NCI-H128 (cell line): Measurements from ENCODE around the gene DDX4.
A peak's percentile ranks its signal among the peaks of the same experiment; 100 is the strongest.
"Not testable (repeated sequence)": the region's sequence is repeated elsewhere in the genome, so short reads cannot be mapped to it uniquely, and the experiment has no call there.

Experiments
- DNase-seq: peaks from one replicate; lab custom pipeline; 2025; ENCODE audit not compliant: unreplicated experiment; lab: John Stamatoyannopoulos, UW

Gene DDX4

GRCh38 chr5:55737793-55738192 lies at the start of gene DDX4:
Gene DDX4 (plus strand): TSS chr5:55738061. CDS start chr5:55738964, 903 bp downstream.
- DNase-seq: no peak

- DNase-seq: peak; percentile 4
Measured at GRCh38 chr5:55691265-55692105, 46.4 kb upstream of the DDX4 start.

DNA sequence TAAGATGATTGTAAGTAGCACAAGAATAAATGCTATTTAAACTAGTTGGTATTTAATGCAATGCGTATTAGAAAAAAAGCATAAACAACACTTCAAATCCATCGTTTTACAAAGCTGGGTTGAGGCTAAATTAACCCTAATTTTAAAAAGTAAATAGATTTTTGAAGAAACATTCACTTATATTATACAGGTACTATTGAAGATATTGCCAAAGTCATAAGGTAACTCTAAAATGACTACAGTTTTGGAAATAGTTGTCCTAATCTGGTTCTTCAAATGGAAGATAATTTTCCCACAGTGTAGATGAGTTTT lies 45.8 kb upstream of the DDX4 start:
- DNase-seq: no peak

GRCh38 chr5:55692509-55692908 lies 45.4 kb upstream of the DDX4 start:
- no peak for DNase-seq

DNA sequence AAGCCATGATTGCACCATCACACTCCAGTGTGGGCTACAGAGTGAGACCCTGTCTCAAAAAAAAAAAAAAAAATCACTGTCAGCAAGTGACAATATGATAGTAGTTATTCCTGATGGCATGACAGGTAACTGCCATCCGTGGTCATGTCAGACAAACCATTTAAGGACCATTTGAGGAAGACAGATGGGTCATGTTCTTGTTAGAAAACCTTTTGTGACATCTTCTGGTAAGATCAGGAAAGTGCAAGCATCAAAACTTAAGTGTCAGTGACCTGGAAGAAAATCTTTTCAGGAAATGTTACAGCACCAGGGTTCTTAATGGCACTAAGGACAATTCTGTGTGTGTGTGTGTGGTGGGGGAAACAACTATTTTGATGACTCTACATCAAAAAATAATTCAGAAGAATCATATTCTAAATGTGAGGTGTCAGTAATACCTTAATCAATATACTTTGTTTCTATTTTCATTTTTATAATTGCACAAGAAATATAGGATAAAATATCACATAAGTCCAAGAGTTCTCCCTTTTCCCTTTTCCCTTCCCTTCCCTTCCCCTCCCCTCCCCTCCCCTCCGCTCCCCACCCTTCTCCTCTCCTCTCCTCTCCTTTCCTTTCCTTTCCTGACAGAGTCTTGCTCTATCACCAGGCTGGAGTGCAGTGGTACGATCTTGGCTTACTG lies 43.6 kb upstream of the DDX4 start:
- no peak for DNase-seq

DNA sequence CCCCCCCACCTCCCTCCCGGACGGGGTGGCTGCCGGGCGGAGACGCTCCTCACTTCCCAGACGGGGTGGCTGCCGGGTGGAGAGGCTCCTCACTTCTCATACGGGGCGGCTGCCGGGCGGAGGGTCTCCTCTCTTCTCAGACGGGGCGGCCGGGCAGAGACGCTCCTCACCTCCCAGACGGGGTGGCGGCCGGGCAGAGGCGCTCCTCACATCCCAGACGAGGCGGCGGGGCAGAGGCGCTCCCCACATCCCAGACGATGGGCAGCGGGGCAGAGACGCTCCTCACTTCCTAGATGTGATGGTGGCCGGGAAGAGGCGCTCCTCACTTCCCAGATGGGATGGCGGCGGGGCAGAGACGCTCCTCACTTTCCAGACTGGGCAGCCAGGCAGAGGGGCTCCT lies 41.2 kb upstream of the DDX4 start:
- not testable (repeated sequence) for DNase-seq

DNA sequence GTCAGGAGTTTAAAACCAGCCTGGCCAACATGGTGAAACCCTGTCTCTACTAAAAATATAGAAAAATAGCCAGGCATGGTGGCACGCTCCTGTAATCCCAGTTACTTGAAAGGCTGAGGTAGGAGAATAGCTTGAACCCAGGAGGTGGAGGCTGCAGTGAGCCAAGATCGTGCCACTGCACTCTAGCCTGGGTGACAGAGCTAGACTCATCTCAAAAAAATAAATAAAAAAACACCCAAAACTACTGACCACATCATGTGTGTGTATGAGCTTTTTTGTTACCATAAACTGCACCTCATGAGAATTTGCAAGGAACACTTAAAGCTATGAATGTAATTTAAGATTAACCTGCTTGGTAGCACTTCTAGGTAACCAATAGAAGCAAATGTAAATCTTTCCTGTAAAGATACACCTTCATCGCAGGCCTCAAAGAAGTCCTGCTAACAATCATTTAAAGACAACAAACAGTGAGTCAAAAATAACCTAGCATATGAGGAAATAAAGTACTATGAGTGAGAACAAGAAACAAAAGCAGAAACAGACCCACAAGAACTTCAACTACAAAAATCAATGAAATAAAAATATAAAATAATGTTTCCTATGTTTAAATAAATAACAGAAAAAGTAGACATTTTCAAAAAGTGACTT lies 38.7 kb upstream of the DDX4 start:
- no peak for DNase-seq

DNA sequence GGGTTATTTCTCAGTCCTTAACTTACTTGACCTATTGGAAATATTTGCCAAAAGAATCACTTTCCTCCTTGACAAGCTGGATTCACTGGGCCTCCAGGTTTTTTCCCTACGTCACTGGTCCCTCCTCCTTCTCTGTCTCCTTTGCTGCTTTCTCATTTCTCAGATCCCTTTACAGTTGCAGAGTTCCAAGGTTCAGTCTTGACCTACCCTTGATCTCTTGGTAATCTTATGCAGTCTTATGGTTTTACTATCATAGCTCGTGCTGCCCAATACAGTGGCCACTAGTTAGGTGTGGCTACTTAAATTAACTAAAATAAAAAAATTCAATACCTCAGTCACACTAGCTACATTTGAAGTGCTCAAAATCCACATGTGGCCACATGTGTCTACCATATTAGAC lies 37.1 kb upstream of the DDX4 start:
- DNase-seq: no peak

DNA sequence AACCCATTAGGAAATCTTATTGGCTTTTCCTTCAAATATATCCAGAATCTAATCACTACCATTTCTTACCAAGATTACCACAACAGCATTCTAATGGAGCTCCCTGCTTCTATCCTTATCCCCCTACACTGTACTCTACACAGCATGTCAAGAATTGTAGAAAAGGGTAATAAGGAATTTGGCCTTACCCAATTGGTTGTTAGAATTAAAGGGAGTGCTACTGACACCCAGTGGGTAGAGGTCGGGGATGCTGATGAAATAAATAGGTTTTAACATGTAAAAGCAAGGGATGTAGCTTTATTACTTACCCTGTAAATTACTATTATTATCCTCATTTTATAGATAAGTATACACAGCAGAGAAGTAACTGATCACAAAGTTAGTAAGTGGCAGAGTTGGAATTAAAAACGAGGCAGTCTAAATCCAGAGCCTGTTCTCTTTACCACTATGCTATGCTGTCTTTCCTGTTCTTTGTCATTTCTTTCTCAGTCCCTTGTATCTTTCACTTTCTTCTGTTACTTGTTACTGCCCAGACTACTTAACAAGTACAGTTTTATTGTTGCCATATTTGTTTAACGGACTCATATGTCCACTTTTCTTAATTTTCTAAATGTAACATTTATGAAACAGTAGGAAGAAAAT lies 36.3 kb upstream of the DDX4 start:
- no peak for DNase-seq

DNA sequence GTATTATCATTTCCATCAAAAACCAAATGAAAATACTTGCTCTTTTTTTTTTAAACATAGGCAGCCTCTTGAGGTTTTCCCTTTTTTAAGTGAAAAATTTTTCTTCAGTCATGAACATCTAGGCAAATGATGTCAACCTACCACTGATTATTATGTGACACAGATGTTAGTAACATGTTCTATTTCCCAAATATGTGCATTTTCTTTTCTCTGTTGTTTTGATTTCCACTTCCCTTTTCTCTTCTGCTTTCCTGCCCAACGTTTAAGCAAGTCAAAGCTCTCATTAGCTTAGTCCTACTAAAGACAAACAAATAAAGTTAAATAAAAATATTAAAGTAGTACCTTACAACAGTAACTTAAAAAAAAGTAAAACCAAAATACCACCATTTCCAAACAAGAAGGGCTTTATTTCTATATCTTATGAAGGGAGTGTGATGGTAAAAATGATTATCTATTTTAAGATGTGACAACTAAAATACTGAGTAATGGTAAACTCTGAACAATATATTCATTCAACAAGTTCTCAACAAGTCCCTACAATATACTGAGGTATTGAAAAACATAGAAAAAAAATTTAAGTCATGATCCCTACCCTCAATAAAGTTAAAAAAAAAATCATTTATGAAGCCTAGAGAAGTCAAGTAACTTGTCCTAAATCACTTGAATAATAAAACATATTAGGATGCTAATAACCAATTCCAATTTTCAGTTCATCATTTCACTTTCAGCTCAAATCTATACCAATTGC lies 35.1 kb upstream of the DDX4 start:
- DNase-seq: no peak

DNA sequence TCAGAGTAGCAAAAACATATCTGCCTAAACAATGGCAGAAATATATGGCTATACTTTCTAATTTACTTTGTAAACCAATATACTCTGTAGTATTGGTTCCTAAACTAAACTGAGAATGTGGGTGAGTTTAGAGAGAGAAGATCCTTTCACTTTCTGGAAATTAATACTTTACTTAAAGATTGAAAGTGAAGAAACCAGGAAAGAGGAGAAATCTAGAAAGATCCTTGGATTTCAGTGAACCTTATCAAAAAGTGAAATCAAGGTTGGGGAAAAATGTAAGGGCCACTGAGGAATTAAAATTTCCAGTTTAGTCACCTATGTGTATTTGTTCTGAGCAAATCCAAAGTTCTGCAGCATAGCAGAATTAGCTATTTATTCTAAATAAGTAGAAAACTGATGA lies 31.6 kb upstream of the DDX4 start:
- no peak for DNase-seq

- DNase-seq: no peak
Measured at GRCh38 chr5:55708732-55709131, 29.1 kb upstream of the DDX4 start.

DNA sequence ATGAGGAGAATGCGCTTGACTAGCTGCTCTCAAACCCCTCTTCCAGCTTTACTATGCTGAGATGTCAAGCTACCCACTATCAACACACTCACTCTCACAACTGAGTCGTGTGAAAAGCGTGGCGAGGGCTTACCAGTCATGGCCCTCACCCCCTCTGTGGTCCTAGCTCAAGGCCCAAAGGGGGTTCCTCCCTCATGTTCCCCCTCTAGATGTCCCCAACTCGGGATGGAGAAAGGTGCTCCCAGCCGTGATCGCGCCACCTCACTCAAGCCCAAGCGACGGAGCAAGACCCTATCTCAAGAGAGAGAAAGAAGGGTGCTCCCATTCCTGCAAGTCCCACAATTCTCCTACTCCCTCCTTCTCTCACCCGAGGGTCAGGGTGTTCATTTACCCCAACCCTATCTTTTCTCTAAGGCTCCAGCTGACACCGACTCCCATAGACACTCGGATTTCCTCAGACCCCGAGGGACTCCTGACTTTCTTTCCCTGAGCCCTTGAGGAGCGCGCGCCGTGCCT lies 26.3 kb upstream of the DDX4 start:
- no peak for DNase-seq

- peak; percentile 73 for DNase-seq
Measured at GRCh38 chr5:55712023-55712859, 25.6 kb upstream of the DDX4 start, which contains the start of gene SLC38A9. Gene SLC38A9 (minus strand): TSS chr5:55712324. CDS start chr5:55697958, 14,366 bp downstream.

- DNase-seq: no peak
Measured at GRCh38 chr5:55713871-55714270, 24.0 kb upstream of the DDX4 start.

DNA sequence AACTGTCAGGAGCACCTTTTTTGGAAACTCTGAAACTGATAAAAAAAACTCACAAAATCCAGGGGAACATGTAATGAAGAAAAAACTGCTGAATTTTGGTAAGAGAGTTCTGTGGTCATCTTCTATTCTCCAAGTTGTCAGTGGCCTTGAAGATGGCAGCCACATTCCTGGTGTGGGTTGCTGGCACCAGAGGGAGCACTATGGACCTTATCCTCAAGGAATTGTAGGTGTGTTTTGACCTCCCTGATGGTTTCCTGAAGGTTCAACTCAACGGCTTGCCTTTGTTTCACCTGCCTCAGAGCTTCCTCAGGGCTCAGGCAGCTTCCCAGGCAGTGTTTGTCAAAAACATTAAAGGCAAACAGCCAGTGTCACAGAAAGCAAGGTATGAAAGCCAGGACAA lies 23.5 kb upstream of the DDX4 start:
- DNase-seq: no peak

GRCh38 chr5:55714749-55715148 lies 23.1 kb upstream of the DDX4 start:
- DNase-seq: no peak

DNA sequence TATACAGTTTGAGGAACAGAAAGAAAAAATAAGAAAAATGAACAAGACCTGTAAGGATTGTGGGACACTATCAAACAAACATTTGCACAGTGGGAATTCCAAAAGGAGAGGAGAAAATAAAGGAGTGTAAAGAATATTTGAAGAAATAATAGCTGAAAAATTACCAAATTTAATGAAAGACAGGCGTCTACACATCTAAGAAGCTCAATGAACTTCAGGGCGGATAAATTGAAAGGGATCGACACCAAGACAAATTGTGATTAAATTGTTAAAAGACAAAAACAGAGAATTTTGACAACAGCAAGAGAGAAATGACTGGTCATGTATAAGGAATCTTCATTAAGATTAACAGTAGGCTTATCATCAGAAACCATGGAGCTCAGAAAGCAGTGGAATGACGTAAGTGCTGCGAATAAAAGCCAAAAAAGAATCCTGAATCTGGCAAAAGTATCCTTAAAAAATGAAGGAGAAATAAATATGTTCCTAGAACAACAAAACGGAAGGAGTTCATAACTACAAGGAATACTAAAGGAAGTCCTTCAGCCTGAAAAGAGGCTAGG lies 22.3 kb upstream of the DDX4 start:
- DNase-seq: no peak

GRCh38 chr5:55719026-55719425 lies 18.8 kb upstream of the DDX4 start:
- DNase-seq: not testable (repeated sequence)
